Neuronal stem cell (in vitro differentiated cells): ENCODE measurements around the gene MARK3.

Experiments
- DNase-seq: peaks from one replicate; pipeline ENCODE4 v3.0.0-alpha.2; 2013; ENCODE audit warnings: low spot score
- H2AFZ ChIP-seq: one replicate; pipeline ENCODE4 v1.6.1; 2013; ENCODE audit warnings: mild to moderate bottlenecking, low read length, inconsistent platforms
- H2AK5ac ChIP-seq: 2 replicates; pipeline ENCODE4 v1.6.1; 2013; ENCODE audit warnings: low read depth, mild to moderate bottlenecking, inconsistent platforms, low read length, moderate library complexity, mixed read lengths
- H2BK120ac ChIP-seq: 2 replicates; pipeline ENCODE4 v1.6.1; 2013; ENCODE audit warnings: low read depth, mild to moderate bottlenecking, inconsistent platforms, low read length, moderate library complexity, mixed read lengths
- H2BK12ac ChIP-seq: one replicate; pipeline ENCODE4 v1.6.1; 2013; ENCODE audit warnings: low read length, inconsistent platforms
- H2BK15ac ChIP-seq: 2 replicates; pipeline ENCODE4 v1.6.1; 2013; ENCODE audit warnings: mild to moderate bottlenecking, low read length, inconsistent platforms, mixed read lengths
- H2BK5ac ChIP-seq: one replicate; pipeline ENCODE4 v1.6.1; 2013; ENCODE audit warnings: inconsistent platforms, mild to moderate bottlenecking, low read length, moderate library complexity
- H3K14ac ChIP-seq: one replicate; pipeline ENCODE4 v1.6.1; 2013; ENCODE audit warnings: low read length, inconsistent platforms
- H3K18ac ChIP-seq: 2 replicates; pipeline ENCODE4 v1.6.1; 2013; ENCODE audit warnings: low read length, inconsistent platforms
- H3K23ac ChIP-seq: 2 replicates; pipeline ENCODE4 v1.6.1; 2013; ENCODE audit warnings: low read depth, mild to moderate bottlenecking, mixed read lengths, low read length, inconsistent platforms; ENCODE audit not compliant: poor library complexity
- H3K27ac ChIP-seq: replicated peaks from 3 replicates; pipeline ENCODE4 v1.5.1; 2013; ENCODE audit warnings: low read length, inconsistent platforms
- H3K27me3 ChIP-seq, 3 experiments: 2 replicates each; pipeline ENCODE4 v1.6.1; 2013; ENCODE audit warnings: low read length in 3 of 3, mild to moderate bottlenecking in 2 of 3, inconsistent platforms in 1 of 3, low read depth in 1 of 3, mixed read lengths in 1 of 3, moderate library complexity in 1 of 3; ENCODE audit not compliant: control insufficient read depth in 3 of 3, insufficient read depth in 3 of 3
- H3K36me3 ChIP-seq, 2 donors: replicated peaks in 1 of 2; 2 replicates each; pipeline ENCODE4 v1.6.1; 2013; ENCODE audit warnings: low read length in 2 of 2; ENCODE audit not compliant: control insufficient read depth in 2 of 2, insufficient read depth in 2 of 2
- H3K4ac ChIP-seq: 2 replicates; pipeline ENCODE4 v1.6.1; 2013; ENCODE audit warnings: inconsistent platforms, mild to moderate bottlenecking, low read length, moderate library complexity
- H3K4me1 ChIP-seq, 2 donors: 1 replicate in 1 of 2; 2 replicates in 1 of 2; pipeline ENCODE4 v1.6.1; 2013; ENCODE audit warnings: low read length in 2 of 2, low read depth in 1 of 2; ENCODE audit not compliant: control insufficient read depth in 2 of 2, insufficient read depth in 1 of 2
- H3K4me2 ChIP-seq: one replicate; pipeline ENCODE4 v1.6.1; 2013; ENCODE audit warnings: mild to moderate bottlenecking, low read length, inconsistent platforms; ENCODE audit not compliant: insufficient read depth, poor library complexity, severe bottlenecking
- H3K4me3 ChIP-seq, 2 donors: 2 replicates each; pipeline ENCODE4 v1.5.1; 2013; ENCODE audit warnings: low read length in 2 of 2, mild to moderate bottlenecking in 2 of 2, inconsistent platforms in 1 of 2, moderate library complexity in 1 of 2
- H3K79me1 ChIP-seq: one replicate; pipeline ENCODE4 v1.6.1; 2013; ENCODE audit warnings: low read depth, mild to moderate bottlenecking, inconsistent platforms, low read length, moderate library complexity
- H3K9ac ChIP-seq: one replicate; pipeline ENCODE4 v1.6.1; 2013; ENCODE audit warnings: mild to moderate bottlenecking, low read depth, low read length, inconsistent platforms; ENCODE audit not compliant: poor library complexity
- H3K9me3 ChIP-seq, 2 donors: replicated peaks in 1 of 2; 2 replicates each; pipeline versions ENCODE3 to v1.6.1; 2013; ENCODE audit warnings: low read length in 2 of 2, mild to moderate bottlenecking in 2 of 2, inconsistent platforms in 1 of 2, low read depth in 1 of 2, mixed read lengths in 1 of 2, moderate library complexity in 1 of 2; ENCODE audit not compliant: control insufficient read depth in 2 of 2, insufficient read depth in 1 of 2
- H4K8ac ChIP-seq: one replicate; pipeline ENCODE4 v1.6.1; 2013; ENCODE audit warnings: low read depth, mild to moderate bottlenecking, inconsistent platforms, low read length, moderate library complexity
- H4K91ac ChIP-seq: one replicate; pipeline ENCODE4 v1.6.1; 2013; ENCODE audit warnings: low read length, low read depth, mild to moderate bottlenecking, inconsistent platforms; ENCODE audit not compliant: poor library complexity
- WGBS, 2 donors: extraction: QIAGEN DNeasy Blood & Tissue Kit; methylation state at CpG; one replicate each; pipeline ENCODE4 v1.1.7; 2013; ENCODE audit warnings: missing lambda C conversion rate in 2 of 2, mixed read lengths in 1 of 2; ENCODE audit not compliant: insufficient read length in 2 of 2, insufficient replicate concordance in 1 of 2; ENCODE audit errors: extremely low coverage in 2 of 2; 5-methylcytosine and 5-hydroxymethylcytosine counted together

The MARK3 gene

GRCh38 chr14:103519837-103520212, 134.6 kb downstream of the MARK3 start:
- Histone ChIP-seq H3K23ac (peak overlapping the region; percentile 32), H2BK12ac (no peak overlapping the region), H3K79me1 (peaks cover 13% of the 10 kb centered on the region), H2AK5ac (peak overlapping the region; percentile 9), H2BK120ac (no peak overlapping the region), H3K14ac (no peak overlapping the region), H2BK15ac (peak overlapping the region; percentile 75), H3K9me3 (no peaks in the 10 kb centered on the region), H3K4me2 (no peak overlapping the region), H3K4me1 (peaks cover 22 to 59% of the 10 kb centered on the region in 2 donors), H3K4me3 (peak overlapping the region; percentile 31 to 100), H3K9ac (no peak overlapping the region), H3K4ac (no peak overlapping the region), H2AFZ (no peak overlapping the region), H3K36me3 (peaks cover 13 to 27% of the 10 kb centered on the region in 2 donors), H4K91ac (no peak overlapping the region), H3K18ac (no peak overlapping the region), H3K27me3 (peaks cover 0 to 18% (median 2%) of the 10 kb centered on the region in 3 experiments), H3K27ac (no peak overlapping the region), H4K8ac (no peak overlapping the region), H2BK5ac (no peak overlapping the region)
- WGBS, 2 donors, result no CpG with 5 or more reads among the region's 22 CpGs
- no peak for DNase-seq

GRCh38 chr14:103520269-103520656, 135.0 kb downstream of the MARK3 start:
- H3K14ac ChIP-seq, result no peak overlapping the region
- H2AFZ ChIP-seq, result no peak overlapping the region
- H2AK5ac ChIP-seq, result peak overlapping the region; percentile 27
- H4K91ac ChIP-seq, result no peak overlapping the region
- H3K4me1 ChIP-seq, result peaks cover 22 to 59% of the 10 kb centered on the region in 2 donors
- H4K8ac ChIP-seq, result no peak overlapping the region
- peaks cover 0 to 18% (median 2%) of the 10 kb centered on the region in 3 experiments for H3K27me3 ChIP-seq
- no peaks in the 10 kb centered on the region for H3K9me3 ChIP-seq
- peak overlapping the region; percentile 91 for H3K23ac ChIP-seq
- peaks cover 13% of the 10 kb centered on the region for H3K79me1 ChIP-seq
- no peak overlapping the region for H3K4me2 ChIP-seq
- peaks cover 13 to 27% of the 10 kb centered on the region in 2 donors for H3K36me3 ChIP-seq
- no peak overlapping the region for H3K9ac ChIP-seq
- H3K18ac ChIP-seq, result peak overlapping the region; percentile 91
- no peak overlapping the region for H2BK5ac ChIP-seq
- H3K27ac ChIP-seq, result no peak overlapping the region
- peak overlapping the region; percentile 31 to 100 for H3K4me3 ChIP-seq
- H2BK12ac ChIP-seq, result no peak overlapping the region
- no peak overlapping the region for H2BK120ac ChIP-seq
- WGBS, 2 donors, result no CpG with 5 or more reads among the region's 10 CpGs
- peak overlapping the region; percentile 23 for H3K4ac ChIP-seq
- DNase-seq, result no peak
- H2BK15ac ChIP-seq, result peak overlapping the region; percentile 75

- Histone ChIP-seq H2BK12ac (peak overlapping the region; percentile 58), H4K91ac (no peak overlapping the region), H2BK15ac (peak overlapping the region; percentile 75), H3K23ac (peak overlapping the region; percentile 91), H3K4ac (peak overlapping the region; percentile 23), H2BK120ac (no peak overlapping the region), H2AK5ac (peak overlapping the region; percentile 96), H2BK5ac (peak overlapping the region; percentile 87), H3K27ac (no peak overlapping the region), H3K79me1 (peaks cover 13% of the 10 kb centered on the region), H3K9me3 (no peaks in the 10 kb centered on the region), H3K4me3 (peak overlapping the region; percentile 98 to 100), H3K4me2 (peak overlapping the region; percentile 75), H3K18ac (peak overlapping the region; percentile 91), H2AFZ (no peak overlapping the region), H3K14ac (peak overlapping the region; percentile 38), H3K27me3 (peaks cover 0 to 18% (median 2%) of the 10 kb centered on the region in 3 experiments), H4K8ac (peak overlapping the region; percentile 17), H3K36me3 (peaks cover 13 to 27% of the 10 kb centered on the region in 2 donors), H3K4me1 (peaks cover 22 to 62% of the 10 kb centered on the region in 2 donors), H3K9ac (peak overlapping the region; percentile 95)
- DNase-seq, result peak; percentile 80
- WGBS, 2 donors, result no CpG with 5 or more reads among the region's 66 CpGs
Measured at GRCh38 chr14:103520657-103521437, 135.6 kb downstream of the MARK3 start.

- Histone ChIP-seq H2BK15ac (peak overlapping the region; percentile 45), H3K79me1 (peaks cover 13% of the 10 kb centered on the region)
Measured at GRCh38 chr14:103521438-103521950, 136.3 kb downstream of the MARK3 start.

More at GRCh38 chr14:103521438-103521950, 136.3 kb downstream of the MARK3 start:
- peak overlapping the region; percentile 91 for H2BK120ac ChIP-seq
- no peaks in the 10 kb centered on the region for H3K9me3 ChIP-seq
- peak overlapping the region; percentile 87 for H2BK5ac ChIP-seq
- no peak overlapping the region for H2AFZ ChIP-seq
- peak overlapping the region; percentile 98 for H3K18ac ChIP-seq
- H3K9ac ChIP-seq, result peak overlapping the region; percentile 97
- H4K91ac ChIP-seq, result no peak overlapping the region
- H3K23ac ChIP-seq, result peak overlapping the region; percentile 91
- peaks cover 0 to 18% (median 2%) of the 10 kb centered on the region in 3 experiments for H3K27me3 ChIP-seq
- peak overlapping the region; percentile 90 for H2BK12ac ChIP-seq
- peak overlapping the region; percentile 99 for H3K14ac ChIP-seq
- WGBS, 2 donors, result no CpG with 5 or more reads among the region's 77 CpGs
- peaks cover 22 to 62% of the 10 kb centered on the region in 2 donors for H3K4me1 ChIP-seq
- peaks cover 13 to 27% of the 10 kb centered on the region in 2 donors for H3K36me3 ChIP-seq
- DNase-seq, result no peak
- peak overlapping the region; percentile 98 to 100 for H3K4me3 ChIP-seq
- no peak overlapping the region for H4K8ac ChIP-seq
- no peak overlapping the region for H3K27ac ChIP-seq
- H3K4me2 ChIP-seq, result peak overlapping the region; percentile 75
- H3K4ac ChIP-seq, result no peak overlapping the region
- peak overlapping the region; percentile 96 for H2AK5ac ChIP-seq
